Activated CD4-positive, alpha-beta T cell treated with anti-CD3 and anti-CD28 coated beads for 36 hours (primary cell): ENCODE results near the gene MARCHF7. TPM values are rescaled to one million over a fixed set of nuclear protein-coding genes. Genes with fewer than 3 reads are reported as not detected.
"Not testable (repeated sequence)": the region's sequence is repeated elsewhere in the genome, so short reads cannot be mapped to it uniquely, and the experiment has no call there.

ENCODE experiments used
- ATAC-seq: fragments of 200-7000 bp; cut with Tn5 transposase; one replicate; pipeline ENCODE4 v1.10.0; 2021; ENCODE audit warnings: mild to moderate bottlenecking, moderate library complexity
- CTCF ChIA-PET: fragments of 350-600 bp; sonication (Branson Sonifier 250); formaldehyde crosslinking; loops from one replicate; lab custom pipeline; 2021; ENCODE audit warnings: antibody characterized with exemption; lab: Charles Lee
- POLR2A ChIA-PET: fragments of 350-600 bp; sonication (Branson Sonifier 250); formaldehyde crosslinking; loops from one replicate; lab custom pipeline; 2021; ENCODE audit warnings: antibody characterized with exemption, inconsistent platforms; lab: Charles Lee
- DNase-seq: peaks from one replicate; pipeline ENCODE4 v3.0.0-alpha.2; 2020
- H3K27ac Mint-ChIP-seq: one replicate; pipeline ENCODE4 v1.8.0; 2021; ENCODE audit warnings: mixed read lengths
- H3K27me3 Mint-ChIP-seq: one replicate; pipeline ENCODE4 v1.8.0; 2021; ENCODE audit warnings: mixed read lengths
- H3K36me3 Mint-ChIP-seq: one replicate; pipeline ENCODE4 v1.8.0; 2021; ENCODE audit warnings: low read depth, mixed read lengths
- H3K4me1 Mint-ChIP-seq: one replicate; pipeline ENCODE4 v1.8.0; 2021; ENCODE audit warnings: mixed read lengths
- H3K4me3 Mint-ChIP-seq: one replicate; pipeline ENCODE4 v1.8.0; 2021; ENCODE audit warnings: mild to moderate bottlenecking, moderate library complexity, mixed read lengths
- H3K9me3 Mint-ChIP-seq: one replicate; pipeline ENCODE4 v1.8.0; 2021; ENCODE audit warnings: low read depth, mixed read lengths
- intact Hi-C, 2 experiments: fragments of 100-400 bp; cut with DNase I in 1 of 2; cut with micrococcal nuclease in 1 of 2; formaldehyde crosslinking; loops; one replicate each; pipeline versions ENCODE4 v1.14.2 to v1.15.1; 2022 to 2024; cut with DNase I, micrococcal nuclease
- total RNA-seq, 2 experiments: library from RNA; stranded (reverse); gene quantifications; one replicate each; pipeline ENCODE4 v1.2.3, GENCODE V29; 2021

Gene MARCHF7
- total RNA-seq, 2 experiments from 2014 or later = 78.3 to 83.1 TPM

DNA sequence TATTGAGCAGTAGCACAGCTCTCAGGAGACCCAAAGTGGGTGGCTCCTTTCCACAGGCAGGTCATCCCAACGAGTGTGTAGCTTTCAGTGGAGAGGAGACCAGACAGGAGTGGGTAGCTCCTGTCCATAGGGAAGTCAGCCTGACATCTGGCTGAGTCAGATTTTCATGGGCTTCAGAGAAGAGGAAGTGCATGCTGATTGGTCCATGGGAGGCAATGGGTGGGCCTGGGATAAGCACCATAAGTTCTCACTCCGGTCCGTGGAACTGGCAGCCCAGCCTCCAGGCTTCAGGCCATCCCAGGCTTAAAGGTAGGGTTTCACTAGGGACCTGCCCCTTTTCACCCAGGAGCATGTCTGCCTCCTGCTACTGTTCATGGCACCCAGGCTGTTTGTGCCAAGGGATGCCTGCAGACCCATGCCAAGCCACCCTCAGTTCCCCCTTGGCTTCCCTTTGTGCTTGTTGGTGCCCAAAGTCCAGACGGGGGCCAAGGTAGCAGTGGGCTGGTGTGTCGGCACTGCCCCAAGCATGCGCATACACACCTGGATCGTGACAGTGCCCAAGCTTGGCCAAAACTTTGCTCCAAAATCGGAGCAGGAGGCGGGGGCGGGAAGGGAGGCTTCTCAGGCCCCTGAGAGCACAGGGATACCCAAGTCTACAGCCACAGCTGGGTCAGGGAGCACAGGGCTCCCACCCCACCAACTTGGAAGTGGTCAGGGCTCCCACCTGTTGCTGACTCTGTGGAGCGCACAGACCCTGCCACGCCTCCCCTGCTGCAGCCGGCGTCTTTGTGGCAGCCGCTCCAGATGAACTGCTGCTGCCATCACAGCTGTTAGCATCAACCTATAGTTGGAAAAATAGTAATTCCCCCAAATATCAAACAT lies 26.4 kb downstream of the MARCHF7 start:
- DNase-seq (no peak), ATAC-seq (no peak)
- no peak overlapping the region for H3K4me3 Mint-ChIP-seq
- H3K9me3 Mint-ChIP-seq = no peaks in the 10 kb centered on the region
- H3K36me3 Mint-ChIP-seq = peaks cover 58% of the 10 kb centered on the region
- ChIA-PET POLR2A (no interaction called here), CTCF (interaction anchor here (1.1 to 1.7 kb wide), 2 partner anchors 8 kb away, joined by 3 read pairs; no protein-coding TSS in a partner anchor)
- no peaks in the 10 kb centered on the region for H3K27me3 Mint-ChIP-seq
- H3K4me1 Mint-ChIP-seq = peaks cover 30% of the 10 kb centered on the region
- H3K27ac Mint-ChIP-seq = no peak overlapping the region
- intact Hi-C loops = no loop called here

DNA sequence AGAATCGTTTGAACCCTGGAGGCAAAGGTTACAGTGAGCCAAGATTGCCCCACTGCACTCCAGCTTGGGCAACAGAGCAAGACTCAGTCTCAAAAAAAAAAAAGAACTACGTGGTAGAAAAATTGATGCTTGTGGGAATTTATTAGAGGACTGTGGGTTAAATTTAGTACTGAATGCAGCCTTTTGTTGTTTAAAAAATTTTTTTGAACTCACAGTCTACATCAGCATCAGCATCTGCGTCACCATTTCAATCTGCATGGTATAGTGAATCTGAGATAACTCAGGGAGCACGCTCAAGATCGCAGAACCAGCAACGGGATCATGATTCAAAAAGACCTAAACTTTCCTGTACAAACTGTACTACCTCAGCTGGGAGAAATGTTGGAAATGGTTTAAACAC lies 30.5 kb downstream of the MARCHF7 start:
- ChIA-PET POLR2A (interaction anchor here (1.0 kb wide), 1 partner anchor 457 kb away, joined by 5 read pairs; no protein-coding TSS in a partner anchor), CTCF (no interaction called here)
- ATAC-seq (no peak), DNase-seq (no peak)
- Mint-ChIP-seq H3K36me3 (peaks cover 52% of the 10 kb centered on the region), H3K27ac (no peak overlapping the region), H3K4me1 (peaks cover 10% of the 10 kb centered on the region), H3K27me3 (no peaks in the 10 kb centered on the region), H3K9me3 (no peaks in the 10 kb centered on the region), H3K4me3 (no peak overlapping the region)
- intact Hi-C loops = no loop called here

DNA sequence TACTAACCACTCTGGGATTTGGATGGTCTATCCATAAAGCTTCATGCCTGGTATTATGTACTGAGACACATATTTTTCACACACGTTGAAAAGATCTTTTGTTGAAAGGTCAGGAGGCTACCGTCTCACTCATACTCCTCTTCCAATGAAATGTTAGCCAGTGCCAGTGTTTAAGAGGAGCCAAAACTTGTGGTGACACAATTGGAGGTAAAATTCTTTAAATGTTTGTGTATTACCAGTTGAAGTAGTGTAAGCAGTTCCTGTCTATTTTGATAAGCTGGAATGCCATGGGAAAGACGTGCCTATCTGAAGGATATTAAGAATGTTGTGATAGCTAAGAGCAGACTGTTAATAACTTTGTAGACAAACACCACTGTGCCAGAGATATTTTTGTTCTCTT lies 32.1 kb downstream of the MARCHF7 start:
- ATAC-seq = no peak
- Mint-ChIP-seq H3K27ac (no peak overlapping the region), H3K36me3 (peaks cover 56% of the 10 kb centered on the region), H3K4me3 (no peak overlapping the region), H3K4me1 (peaks cover 7% of the 10 kb centered on the region), H3K9me3 (no peaks in the 10 kb centered on the region), H3K27me3 (no peaks in the 10 kb centered on the region)
- no peak for DNase-seq
- ChIA-PET POLR2A (no interaction called here), CTCF (no interaction called here)
- intact Hi-C loops = no loop called here

DNA sequence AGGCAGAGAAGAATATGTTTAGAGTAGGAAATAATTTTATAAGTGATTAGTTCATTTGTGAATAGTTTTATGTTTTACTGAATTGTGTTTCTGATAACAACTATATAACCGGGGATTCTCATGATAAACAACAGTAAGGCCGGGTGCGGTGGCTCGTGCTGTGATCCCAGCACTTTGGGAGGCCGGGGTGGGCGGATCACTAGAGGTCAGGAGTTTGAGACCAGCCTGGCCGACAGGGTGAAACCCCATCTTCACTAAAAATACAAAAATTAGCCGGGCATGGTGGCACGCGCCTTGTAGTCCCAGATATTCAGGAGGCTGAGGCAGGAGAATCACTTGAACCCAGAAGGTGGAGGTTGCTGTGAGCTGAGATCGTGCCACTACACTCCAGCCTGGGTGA lies 32.9 kb downstream of the MARCHF7 start:
- H3K4me1 Mint-ChIP-seq, H3K27me3 Mint-ChIP-seq, intact Hi-C loops, DNase-seq, ATAC-seq, H3K27ac Mint-ChIP-seq, POLR2A ChIA-PET, H3K4me3 Mint-ChIP-seq, CTCF ChIA-PET, H3K9me3 Mint-ChIP-seq: not testable (repeated sequence)
- H3K36me3 Mint-ChIP-seq = peaks cover 50% of the 10 kb centered on the region

DNA sequence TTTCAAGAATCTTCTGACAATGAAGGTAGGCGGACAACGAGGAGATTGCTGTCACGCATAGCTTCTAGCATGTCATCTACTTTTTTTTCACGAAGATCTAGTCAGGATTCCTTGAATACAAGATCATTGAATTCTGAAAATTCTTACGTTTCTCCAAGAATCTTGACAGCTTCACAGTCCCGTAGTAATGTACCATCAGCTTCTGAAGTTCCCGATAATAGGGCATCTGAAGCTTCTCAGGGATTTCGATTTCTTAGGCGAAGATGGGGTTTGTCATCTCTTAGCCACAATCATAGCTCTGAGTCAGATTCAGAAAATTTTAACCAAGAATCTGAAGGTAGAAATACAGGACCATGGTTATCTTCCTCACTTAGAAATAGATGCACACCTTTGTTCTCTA lies 35.8 kb downstream of the MARCHF7 start:
- ATAC-seq (no peak), DNase-seq (no peak)
- ChIA-PET POLR2A (no interaction called here), CTCF (interaction anchor here (0.7 to 2.4 kb wide), 2 partner anchors 13 to 18 kb away, joined by 3 to 10 read pairs; no protein-coding TSS in a partner anchor)
- Mint-ChIP-seq H3K4me3 (no peak overlapping the region), H3K36me3 (peaks cover 55% of the 10 kb centered on the region), H3K9me3 (no peaks in the 10 kb centered on the region), H3K27me3 (no peaks in the 10 kb centered on the region), H3K4me1 (peaks cover 10% of the 10 kb centered on the region), H3K27ac (no peak overlapping the region)
- intact Hi-C loops = no loop called here

DNA sequence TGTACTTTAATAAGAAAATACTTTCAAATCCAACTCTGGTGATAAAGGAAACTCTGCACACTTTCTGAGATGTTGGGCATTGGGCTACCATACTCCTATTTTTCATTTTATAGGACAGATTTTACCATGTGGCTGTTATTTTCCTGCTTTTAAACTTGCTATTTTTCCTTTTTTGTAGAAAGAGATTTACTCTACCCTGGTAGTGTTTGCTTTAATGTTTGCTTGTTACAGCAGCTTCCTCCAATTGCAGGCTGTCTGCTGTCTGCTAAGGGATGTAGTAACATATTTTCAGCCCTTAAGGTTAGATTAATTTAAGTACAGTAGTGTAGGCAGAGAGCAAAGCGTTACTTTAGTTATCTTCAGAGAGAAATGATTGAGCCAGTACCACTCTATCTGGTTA lies 38.6 kb downstream of the MARCHF7 start:
- H3K4me1 Mint-ChIP-seq = peaks cover 10% of the 10 kb centered on the region
- H3K4me3 Mint-ChIP-seq = no peak overlapping the region
- no peaks in the 10 kb centered on the region for H3K9me3 Mint-ChIP-seq
- ATAC-seq (no peak), DNase-seq (no peak)
- intact Hi-C loops = no loop called here
- H3K27me3 Mint-ChIP-seq = no peaks in the 10 kb centered on the region
- peaks cover 41% of the 10 kb centered on the region for H3K36me3 Mint-ChIP-seq
- no peak overlapping the region for H3K27ac Mint-ChIP-seq
- POLR2A ChIA-PET = no interaction called here
- CTCF ChIA-PET = no interaction called here

DNA sequence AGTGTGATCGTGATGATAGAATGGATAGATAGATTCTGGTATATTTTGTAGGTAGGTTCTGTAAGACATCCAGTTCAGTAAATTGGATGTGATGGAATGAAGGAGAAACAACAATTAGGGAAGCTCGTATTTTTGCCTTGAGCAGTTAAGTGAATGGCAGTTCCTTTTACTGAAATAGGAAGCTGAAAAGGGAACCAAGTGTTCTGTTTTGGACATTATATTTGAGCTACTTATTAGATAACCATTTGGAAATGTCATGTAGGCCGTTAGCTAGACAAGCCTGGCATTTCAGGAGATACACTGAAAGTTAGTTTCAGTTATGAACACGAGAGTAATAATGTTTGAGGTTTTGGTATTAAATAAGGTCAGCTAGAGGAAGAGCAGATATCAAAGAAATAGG lies 41.5 kb downstream of the MARCHF7 start:
- Mint-ChIP-seq H3K27ac (no peak overlapping the region), H3K36me3 (peaks cover 35% of the 10 kb centered on the region), H3K4me3 (no peak overlapping the region), H3K9me3 (no peaks in the 10 kb centered on the region), H3K4me1 (peaks cover 9% of the 10 kb centered on the region), H3K27me3 (no peaks in the 10 kb centered on the region)
- POLR2A ChIA-PET = interaction anchor here (0.6 kb wide), 1 partner anchor 466 kb away, joined by 8 read pairs; no protein-coding TSS in a partner anchor
- DNase-seq (no peak), ATAC-seq (no peak)
- CTCF ChIA-PET = interaction anchor here (0.6 to 0.9 kb wide), 3 partner anchors 20 to 513 kb away, joined by 3 read pairs; no protein-coding TSS in a partner anchor
- intact Hi-C loops = no loop called here

DNA sequence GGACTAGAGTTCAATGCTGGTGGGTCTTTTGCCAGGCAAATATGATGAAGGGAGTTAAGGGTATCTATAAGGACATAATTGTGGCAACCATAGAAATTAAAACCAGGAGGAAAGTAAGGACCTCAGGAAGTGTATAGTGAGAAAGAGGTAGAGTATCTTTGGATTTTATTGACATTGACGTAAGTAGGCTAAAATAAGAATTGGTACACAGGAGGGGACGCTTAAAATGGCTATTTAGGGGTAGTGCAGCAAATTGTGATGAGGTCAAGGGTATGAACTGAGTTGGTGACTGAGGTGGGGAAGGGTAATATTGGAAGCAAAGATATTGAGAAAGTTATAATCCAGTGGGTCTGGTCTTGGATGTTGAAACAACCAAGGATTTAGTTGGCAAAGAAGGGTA lies 42.7 kb downstream of the MARCHF7 start:
- CTCF ChIA-PET = interaction anchor here (1.6 kb wide), 1 partner anchor 213 kb away, joined by 8 read pairs; no protein-coding TSS in a partner anchor
- Mint-ChIP-seq H3K27ac (no peak overlapping the region), H3K4me3 (no peak overlapping the region), H3K27me3 (no peaks in the 10 kb centered on the region), H3K9me3 (no peaks in the 10 kb centered on the region), H3K4me1 (peaks cover 9% of the 10 kb centered on the region), H3K36me3 (peaks cover 42% of the 10 kb centered on the region)
- POLR2A ChIA-PET = no interaction called here
- DNase-seq = no peak
- no peak for ATAC-seq
- intact Hi-C loops = loop anchor here in 1 of 2 experiments (5.0 kb wide), 1 partner anchor 43 kb away; the partner anchor contains the start of gene MARCHF7

DNA sequence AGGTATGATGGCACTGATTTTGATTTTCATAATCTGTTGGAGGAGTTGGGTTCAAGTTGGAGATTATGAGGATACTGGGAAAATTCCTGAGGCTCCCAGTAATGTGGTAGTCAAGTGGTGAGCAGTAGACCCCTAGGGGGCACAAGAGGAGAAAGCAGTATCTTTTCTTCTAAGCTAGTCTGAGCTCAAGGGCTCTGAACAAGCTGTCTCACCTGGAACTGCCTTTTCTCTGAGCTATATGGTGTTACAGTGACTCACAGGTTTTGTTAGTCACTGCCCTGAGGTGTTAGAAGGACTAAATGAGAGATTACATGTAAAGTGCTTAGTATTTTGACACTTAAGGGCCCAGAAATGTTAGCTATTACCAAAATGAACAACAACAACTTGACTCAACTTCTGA lies 43.5 kb downstream of the MARCHF7 start:
- Mint-ChIP-seq H3K9me3 (no peaks in the 10 kb centered on the region), H3K36me3 (peaks cover 48% of the 10 kb centered on the region), H3K4me3 (no peak overlapping the region), H3K27me3 (no peaks in the 10 kb centered on the region), H3K4me1 (peaks cover 9% of the 10 kb centered on the region), H3K27ac (no peak overlapping the region)
- ATAC-seq = peak; percentile 100
- CTCF ChIA-PET = interaction anchor here (0.7 to 1.6 kb wide), 14 partner anchors 9 to 212 kb away, joined by 3 to 9 read pairs (median 4); no protein-coding TSS in a partner anchor
- intact Hi-C loops = loop anchor here (1.0 to 5.0 kb wide), 2 partner anchors 43 kb away; partner anchors contain the start of gene MARCHF7 (in 2 of the 2)
- DNase-seq = peak; percentile 41
- POLR2A ChIA-PET = interaction anchor here (0.6 to 0.8 kb wide), 3 partner anchors 44 to 433 kb away, joined by 3 to 5 read pairs (median 5); partner anchors contain the start of gene MARCHF7

DNA sequence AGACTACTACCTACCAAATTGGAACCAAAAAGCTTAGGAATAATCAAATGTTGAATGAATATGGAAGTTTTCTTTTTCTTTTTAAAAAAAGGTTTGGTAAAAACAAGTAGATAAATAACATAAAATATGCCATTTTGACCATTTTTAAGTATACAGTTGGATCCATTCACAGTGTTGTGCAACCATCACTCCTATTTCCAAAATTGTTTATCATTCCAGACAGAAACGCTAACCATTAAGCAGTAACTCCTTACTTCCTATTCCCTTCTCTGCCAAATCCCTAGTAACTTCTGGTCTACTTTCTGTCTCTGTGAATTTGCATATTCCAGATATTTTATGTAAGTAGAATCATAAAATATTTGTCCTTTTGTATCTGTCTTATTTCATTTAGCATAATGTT lies 45.9 kb downstream of the MARCHF7 start:
- Mint-ChIP-seq H3K9me3 (no peaks in the 10 kb centered on the region), H3K27me3 (no peaks in the 10 kb centered on the region), H3K4me3 (no peak overlapping the region), H3K4me1 (peaks cover 4% of the 10 kb centered on the region), H3K27ac (peak overlapping the region; percentile 45), H3K36me3 (peaks cover 36% of the 10 kb centered on the region)
- POLR2A ChIA-PET = interaction anchor here (0.6 kb wide), 1 partner anchor 162 kb away, joined by 6 read pairs; no protein-coding TSS in a partner anchor
- CTCF ChIA-PET = interaction anchor here (0.7 to 1.1 kb wide), 2 partner anchors 29 to 1079 kb away, joined by 3 read pairs; no protein-coding TSS in a partner anchor
- intact Hi-C loops = loop anchor here in 1 of 2 experiments (5.0 kb wide), 1 partner anchor 46 kb away; the partner anchor contains the start of gene MARCHF7
- DNase-seq (no peak), ATAC-seq (no peak)

DNA sequence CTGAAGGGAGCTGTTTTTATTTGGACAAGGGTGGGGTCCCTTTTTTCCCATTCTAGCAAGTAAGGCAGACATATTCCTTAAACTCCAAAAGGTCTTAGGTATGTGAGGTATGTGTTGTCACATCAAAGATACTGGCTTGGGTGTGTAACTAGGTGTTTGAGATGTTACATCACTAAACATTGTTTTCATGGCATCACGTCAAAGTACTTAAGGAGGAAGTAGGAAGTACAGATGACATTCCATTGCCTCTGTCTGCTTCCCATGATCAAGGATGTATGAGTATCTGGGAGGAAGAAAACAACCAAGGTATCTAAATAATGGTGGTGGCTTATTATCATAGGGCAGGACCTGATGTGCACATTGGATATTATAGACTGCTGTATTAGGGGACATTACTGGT lies 46.4 kb downstream of the MARCHF7 start:
- Mint-ChIP-seq H3K4me1 (peaks cover 4% of the 10 kb centered on the region), H3K9me3 (no peaks in the 10 kb centered on the region), H3K27ac (no peak overlapping the region), H3K36me3 (peaks cover 39% of the 10 kb centered on the region), H3K27me3 (no peaks in the 10 kb centered on the region), H3K4me3 (no peak overlapping the region)
- no peak for DNase-seq
- ATAC-seq = no peak
- CTCF ChIA-PET = interaction anchor here (0.8 to 1.1 kb wide), 2 partner anchors 11 to 29 kb away, joined by 3 read pairs; no protein-coding TSS in a partner anchor
- POLR2A ChIA-PET = no interaction called here
- intact Hi-C loops = loop anchor here in 1 of 2 experiments (5.0 kb wide), 1 partner anchor 46 kb away; the partner anchor contains the start of gene MARCHF7
